Breast epithelium (tissue), 4 donors: Measurements from ENCODE around the gene CLDN18. TPM values are rescaled to one million over a fixed set of nuclear protein-coding genes. Genes with fewer than 3 reads are reported as not detected.

Experiments used
- DNase-seq, 2 donors: peaks; one replicate each; pipeline ENCODE4 v3.0.0-alpha.2; 2019; ENCODE audit warnings: low spot score in 2 of 2
- H3K27ac ChIP-seq, 2 donors: fragments of 200-600 bp; sonication (generic) in 1 of 2; one replicate each; pipeline ENCODE4 v1.5.1; 2016 to 2019; ENCODE audit warnings: mild to moderate bottlenecking in 1 of 2
- H3K27me3 ChIP-seq, 2 donors: fragments of 200-600 bp; sonication (generic) in 1 of 2; one replicate each; pipeline versions ENCODE4 v1.5.1 to v1.6.0; 2017 to 2019; ENCODE audit warnings: control low read depth in 1 of 2, mild to moderate bottlenecking in 1 of 2
- H3K36me3 ChIP-seq: fragments of 200-600 bp; one replicate; pipeline ENCODE4 v1.5.1; 2019
- H3K4me1 ChIP-seq, 2 donors: fragments of 200-600 bp; sonication (generic); one replicate each; pipeline ENCODE4 v1.5.1; 2016 to 2019; ENCODE audit warnings: control low read depth in 1 of 2
- H3K4me3 ChIP-seq, 3 donors: fragments of 200-600 bp; sonication (generic); 1 replicate in 2 of 3; 2 replicates in 1 of 3; pipeline ENCODE4 v1.5.1; 2016 to 2019; ENCODE audit warnings: mild to moderate bottlenecking in 3 of 3, moderate library complexity in 2 of 3
- H3K9me3 ChIP-seq, 2 donors: fragments of 200-600 bp; sonication (generic) in 1 of 2; one replicate each; pipeline ENCODE4 v1.5.1; 2016 to 2019; ENCODE audit warnings: control low read depth in 1 of 2
- CTCF ChIP-seq, 3 donors: fragments of 450-650 bp; IDR thresholded peaks; one replicate each; pipeline ENCODE4 v1.5.1; 2016 to 2017; ENCODE audit warnings: antibody characterized with exemption in 3 of 3, mild to moderate bottlenecking in 3 of 3, moderate library complexity in 3 of 3
- POLR2A ChIP-seq: fragments of 450-650 bp; IDR thresholded peaks from one replicate; pipeline ENCODE4 v1.6.1; 2016; ENCODE audit warnings: antibody characterized with exemption, mild to moderate bottlenecking, moderate library complexity
- POLR2AphosphoS5 ChIP-seq, 3 donors: sonication (generic); formaldehyde crosslinking; IDR thresholded peaks; one replicate each; pipeline ENCODE4 v1.6.1; 2017; ENCODE audit warnings: antibody characterized with exemption in 3 of 3
- intact Hi-C: fragments of 100-400 bp; cut with DNase I; formaldehyde crosslinking; loops from one replicate; pipeline ENCODE4 v1.15.1; 2023; ENCODE audit warnings: low total_unique reads
- total RNA-seq, 3 donors: library from RNA; depleted of rRNA; stranded (reverse); fragments of >200 nt; gene quantifications; one replicate each; pipeline ENCODE4 v1.1.0, GENCODE V29; 2016

CLDN18 gene
- total RNA-seq, 3 donors from 2014 or later, result not detected

GRCh38 chr3:137992592-137992991 lies 17.4 kb upstream of the CLDN18 start:
- no peaks in the 10 kb centered on the region for H3K36me3 ChIP-seq
- H3K4me3 ChIP-seq, result no peak overlapping the region
- H3K4me1 ChIP-seq, result no peaks in the 10 kb centered on the region
- TF ChIP-seq POLR2A, result no peak
- no peak for TF ChIP-seq POLR2AphosphoS5 (IDR thresholded peaks at IDR 0.05)
- TF ChIP-seq CTCF (IDR thresholded peaks at IDR 0.05), result no peak
- intact Hi-C loops, result no loop called here
- peaks cover 0 to 16% of the 10 kb centered on the region in 2 donors for H3K9me3 ChIP-seq
- no peak overlapping the region for H3K27ac ChIP-seq
- no peaks in the 10 kb centered on the region for H3K27me3 ChIP-seq
- no peak for DNase-seq

GRCh38 chr3:137998121-137999042 lies 11.6 kb upstream of the CLDN18 start:
- H3K27ac ChIP-seq, result no peak overlapping the region
- H3K27me3 ChIP-seq, result no peaks in the 10 kb centered on the region
- no peaks in the 10 kb centered on the region for H3K36me3 ChIP-seq
- H3K9me3 ChIP-seq, result peaks cover 0 to 16% of the 10 kb centered on the region in 2 donors
- DNase-seq, result no peak
- H3K4me1 ChIP-seq, result no peaks in the 10 kb centered on the region
- intact Hi-C loops, result no loop called here
- TF ChIP-seq POLR2AphosphoS5 (IDR thresholded peaks at IDR 0.05) (no peak), CTCF (IDR thresholded peaks at IDR 0.05) (no peak), POLR2A (no peak)
- no peak overlapping the region for H3K4me3 ChIP-seq

DNA sequence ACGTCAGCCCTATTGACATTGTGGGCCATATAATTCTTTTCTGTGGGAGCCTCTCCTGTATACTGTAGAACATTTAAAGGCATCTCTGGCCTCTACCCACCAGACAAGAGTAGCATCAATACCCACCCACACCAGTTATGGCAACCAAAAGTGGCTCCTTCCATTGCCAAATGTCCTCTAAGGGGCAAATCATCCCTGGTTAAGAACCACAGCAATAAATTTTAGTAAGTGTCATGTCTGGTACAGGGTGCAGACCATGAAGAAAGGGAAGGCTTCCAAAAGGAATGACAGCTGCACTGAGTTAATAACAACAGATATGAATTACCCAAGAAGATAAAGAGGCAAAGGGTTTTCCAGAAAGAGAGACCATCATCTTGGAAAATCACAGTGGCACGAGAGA lies 6.9 kb upstream of the CLDN18 start:
- TF ChIP-seq CTCF (IDR thresholded peaks at IDR 0.05) (no peak), POLR2AphosphoS5 (IDR thresholded peaks at IDR 0.05) (no peak), POLR2A (no peak)
- Histone ChIP-seq H3K27me3 (no peaks in the 10 kb centered on the region), H3K4me3 (no peak overlapping the region), H3K27ac (no peak overlapping the region), H3K4me1 (no peaks in the 10 kb centered on the region), H3K9me3 (no peaks in the 10 kb centered on the region), H3K36me3 (no peaks in the 10 kb centered on the region)
- intact Hi-C loops, result no loop called here
- DNase-seq, result no peak

DNA sequence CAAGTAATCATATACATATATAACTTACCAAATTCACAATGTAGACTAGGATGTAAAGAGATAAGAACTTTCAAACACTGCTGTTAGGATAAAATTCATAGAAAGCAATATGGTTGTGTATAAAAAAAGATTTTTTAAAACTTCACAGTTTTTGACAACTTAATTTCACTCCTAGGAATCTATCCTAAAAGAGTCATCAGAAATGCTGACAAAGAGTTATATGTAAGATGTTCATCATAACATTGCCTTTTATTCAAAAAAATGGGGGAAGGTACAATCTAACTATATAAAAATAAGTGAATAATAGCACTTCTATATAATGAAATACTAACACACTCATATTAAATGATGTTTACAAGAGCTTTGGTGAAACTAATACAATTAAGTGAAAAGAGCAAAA lies 4.3 kb upstream of the CLDN18 start:
- DNase-seq, result no peak
- Histone ChIP-seq H3K27me3 (no peaks in the 10 kb centered on the region), H3K4me1 (no peaks in the 10 kb centered on the region), H3K4me3 (no peak overlapping the region), H3K36me3 (no peaks in the 10 kb centered on the region), H3K9me3 (no peaks in the 10 kb centered on the region), H3K27ac (no peak overlapping the region)
- intact Hi-C loops, result loop anchor here (1.0 kb wide), 1 partner anchor 9 kb away; no protein-coding TSS in a partner anchor
- TF ChIP-seq POLR2AphosphoS5 (IDR thresholded peaks at IDR 0.05), result no peak
- TF ChIP-seq CTCF (IDR thresholded peaks at IDR 0.05), result no peak
- no peak for TF ChIP-seq POLR2A

DNA sequence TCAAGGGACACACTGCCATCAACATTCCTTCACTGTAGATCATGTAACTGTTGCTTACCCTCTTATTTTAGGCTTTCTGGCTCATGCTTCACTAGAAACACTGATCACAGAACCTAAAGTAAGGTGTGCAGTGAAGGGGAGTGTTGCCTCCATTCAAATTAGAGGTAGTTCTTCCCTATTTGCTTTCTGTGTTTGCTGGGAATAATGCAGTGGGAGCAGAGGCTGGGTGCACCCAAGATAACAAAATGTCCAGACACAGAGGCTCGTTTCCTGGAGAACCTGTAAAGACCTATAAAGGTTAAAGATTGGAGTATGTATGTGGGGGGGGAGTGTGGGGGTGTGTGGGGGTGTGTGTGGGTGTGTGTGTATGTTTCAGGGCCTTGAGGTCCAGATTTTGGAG lies 2.1 kb upstream of the CLDN18 start:
- Histone ChIP-seq H3K4me3 (no peak overlapping the region), H3K36me3 (no peaks in the 10 kb centered on the region), H3K4me1 (no peaks in the 10 kb centered on the region), H3K9me3 (no peaks in the 10 kb centered on the region), H3K27me3 (no peaks in the 10 kb centered on the region), H3K27ac (no peak overlapping the region)
- intact Hi-C loops, result no loop called here
- DNase-seq, result no peak
- TF ChIP-seq POLR2A (no peak), POLR2AphosphoS5 (IDR thresholded peaks at IDR 0.05) (no peak), CTCF (IDR thresholded peaks at IDR 0.05) (no peak)
